Astrocyte of the cerebellum (primary cell): ENCODE results near the gene HS3ST6.

ENCODE experiments used
- DNase-seq: peaks from one replicate; pipeline ENCODE4 v3.0.0-alpha.2; 2011; ENCODE audit warnings: low read depth
- H3K4me3 ChIP-seq: 2 replicates; pipeline ENCODE4 v1.5.1; 2011; ENCODE audit warnings: mild to moderate bottlenecking, low read depth, low read length, moderate library complexity
- in situ Hi-C: cut with HindIII; loops from 2 replicates; pipeline ENCODE4 v1.10.0; 2017; ENCODE audit warnings: low sequenced_read_pairs
- TF ChIP-seq, protein P1 (sequence below): IDR thresholded peaks from 2 replicates; pipeline ENCODE4 v1.5.1; 2012; ENCODE audit warnings: low read length, low read depth, moderate library complexity, mild to moderate bottlenecking; ENCODE audit errors: missing control alignments

HS3ST6 gene

DNA sequence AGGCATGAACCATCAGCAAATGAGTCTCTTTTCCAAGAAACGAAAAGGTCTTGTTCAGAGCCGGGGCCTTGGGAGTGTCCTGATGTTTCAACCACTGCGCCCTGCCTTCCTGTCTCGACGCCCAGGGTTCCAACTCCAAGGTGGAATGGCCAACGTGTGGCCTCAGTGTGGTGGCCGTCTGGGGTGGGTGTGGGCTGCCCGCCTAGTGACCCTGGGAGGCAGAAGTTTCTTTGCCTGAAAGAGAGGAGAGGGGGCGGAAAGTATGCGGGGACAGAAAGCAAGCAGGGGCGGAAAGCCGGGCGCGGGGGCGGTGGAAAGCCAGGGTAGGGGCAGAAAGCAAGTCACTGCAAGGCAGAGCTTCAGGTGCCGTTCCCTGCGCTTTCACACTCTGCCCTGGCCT, 20.7 kb upstream of the HS3ST6 start:
- DNase-seq = no peak
- TF ChIP-seq, protein P1, sequence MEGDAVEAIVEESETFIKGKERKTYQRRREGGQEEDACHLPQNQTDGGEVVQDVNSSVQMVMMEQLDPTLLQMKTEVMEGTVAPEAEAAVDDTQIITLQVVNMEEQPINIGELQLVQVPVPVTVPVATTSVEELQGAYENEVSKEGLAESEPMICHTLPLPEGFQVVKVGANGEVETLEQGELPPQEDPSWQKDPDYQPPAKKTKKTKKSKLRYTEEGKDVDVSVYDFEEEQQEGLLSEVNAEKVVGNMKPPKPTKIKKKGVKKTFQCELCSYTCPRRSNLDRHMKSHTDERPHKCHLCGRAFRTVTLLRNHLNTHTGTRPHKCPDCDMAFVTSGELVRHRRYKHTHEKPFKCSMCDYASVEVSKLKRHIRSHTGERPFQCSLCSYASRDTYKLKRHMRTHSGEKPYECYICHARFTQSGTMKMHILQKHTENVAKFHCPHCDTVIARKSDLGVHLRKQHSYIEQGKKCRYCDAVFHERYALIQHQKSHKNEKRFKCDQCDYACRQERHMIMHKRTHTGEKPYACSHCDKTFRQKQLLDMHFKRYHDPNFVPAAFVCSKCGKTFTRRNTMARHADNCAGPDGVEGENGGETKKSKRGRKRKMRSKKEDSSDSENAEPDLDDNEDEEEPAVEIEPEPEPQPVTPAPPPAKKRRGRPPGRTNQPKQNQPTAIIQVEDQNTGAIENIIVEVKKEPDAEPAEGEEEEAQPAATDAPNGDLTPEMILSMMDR = no peak
- no peak overlapping the region for H3K4me3 ChIP-seq
- in situ Hi-C loops = no loop called here

DNA sequence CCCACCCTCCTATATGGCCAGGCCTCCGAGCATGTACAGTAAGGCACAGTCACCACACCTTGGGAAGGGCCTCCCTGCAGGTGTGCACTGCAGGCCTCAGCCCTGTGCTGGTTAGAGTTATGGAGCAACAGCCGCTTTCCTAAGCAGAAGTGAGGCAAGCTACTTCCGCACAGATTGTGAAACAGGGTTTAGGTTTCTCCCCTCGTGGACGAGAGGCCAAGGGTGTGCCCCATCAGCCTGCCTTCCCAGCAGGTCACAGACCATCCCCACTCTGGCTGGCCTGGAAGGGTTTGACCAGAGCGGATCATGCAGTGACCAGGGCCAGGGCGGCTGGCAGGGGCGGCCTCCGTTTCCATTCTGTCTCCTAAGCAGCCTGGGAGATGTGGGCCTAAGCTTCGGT, 20.1 kb upstream of the HS3ST6 start:
- in situ Hi-C loops = no loop called here
- no peak overlapping the region for H3K4me3 ChIP-seq
- DNase-seq = no peak
- TF ChIP-seq, protein P1 = no peak

DNA sequence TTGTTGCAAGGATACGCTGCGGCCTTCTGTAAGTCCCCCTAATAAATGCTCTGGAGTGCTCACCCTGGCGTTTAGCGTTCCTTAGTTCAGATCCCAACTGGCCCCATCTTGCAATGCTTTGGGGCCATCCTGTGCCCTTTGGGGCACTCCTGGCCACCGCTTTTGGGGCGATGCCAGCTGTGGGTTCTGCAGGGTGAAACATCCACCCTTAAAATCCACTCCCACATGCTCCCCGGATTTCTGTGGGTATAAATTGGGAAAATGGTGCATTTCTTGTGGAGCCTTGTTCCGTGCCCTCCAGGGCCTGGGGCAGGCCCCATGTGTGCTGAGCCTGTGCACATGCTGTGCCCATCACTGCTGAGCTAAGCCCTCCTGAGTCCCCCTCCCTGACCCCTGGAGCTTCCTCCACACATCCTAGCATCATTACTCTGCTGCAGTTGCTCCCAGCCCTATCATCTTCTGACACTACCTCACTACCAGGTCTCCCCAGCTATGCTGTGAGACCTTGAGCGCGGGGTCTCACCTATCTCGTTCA, 18.8 kb upstream of the HS3ST6 start:
- in situ Hi-C loops = no loop called here
- TF ChIP-seq, protein P1 = no peak
- H3K4me3 ChIP-seq = no peak overlapping the region
- no peak for DNase-seq

DNA sequence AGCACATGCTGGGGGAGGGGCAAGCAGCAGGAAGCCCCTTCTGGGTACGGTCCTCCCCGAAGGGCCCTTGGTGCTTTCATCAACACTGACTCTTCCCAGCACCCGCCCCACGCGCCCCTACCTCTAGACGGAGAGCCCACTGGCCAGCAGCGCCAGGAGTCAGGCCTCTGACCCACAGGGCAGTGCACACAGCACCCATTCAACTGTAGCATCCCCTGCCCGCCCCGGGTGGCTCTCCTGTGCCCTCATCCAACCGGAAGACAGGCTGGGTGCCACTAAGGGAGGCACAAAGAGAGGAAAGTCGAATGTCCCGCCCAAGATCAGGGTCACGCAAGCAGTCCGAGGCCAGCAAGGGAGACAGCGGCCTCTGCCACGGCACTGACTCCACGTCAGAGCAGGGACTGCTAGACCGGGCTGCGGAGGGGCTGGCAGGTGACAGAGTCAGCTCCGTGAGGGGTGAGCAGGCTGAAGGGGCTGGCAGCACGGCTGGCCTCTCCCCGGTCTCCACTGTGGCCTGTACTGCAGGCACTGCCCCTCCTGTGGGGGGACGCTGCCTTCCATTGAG, 15.0 kb upstream of the HS3ST6 start:
- TF ChIP-seq, protein P1 = no peak
- H3K4me3 ChIP-seq = no peak overlapping the region
- DNase-seq = no peak
- in situ Hi-C loops = no loop called here

DNA sequence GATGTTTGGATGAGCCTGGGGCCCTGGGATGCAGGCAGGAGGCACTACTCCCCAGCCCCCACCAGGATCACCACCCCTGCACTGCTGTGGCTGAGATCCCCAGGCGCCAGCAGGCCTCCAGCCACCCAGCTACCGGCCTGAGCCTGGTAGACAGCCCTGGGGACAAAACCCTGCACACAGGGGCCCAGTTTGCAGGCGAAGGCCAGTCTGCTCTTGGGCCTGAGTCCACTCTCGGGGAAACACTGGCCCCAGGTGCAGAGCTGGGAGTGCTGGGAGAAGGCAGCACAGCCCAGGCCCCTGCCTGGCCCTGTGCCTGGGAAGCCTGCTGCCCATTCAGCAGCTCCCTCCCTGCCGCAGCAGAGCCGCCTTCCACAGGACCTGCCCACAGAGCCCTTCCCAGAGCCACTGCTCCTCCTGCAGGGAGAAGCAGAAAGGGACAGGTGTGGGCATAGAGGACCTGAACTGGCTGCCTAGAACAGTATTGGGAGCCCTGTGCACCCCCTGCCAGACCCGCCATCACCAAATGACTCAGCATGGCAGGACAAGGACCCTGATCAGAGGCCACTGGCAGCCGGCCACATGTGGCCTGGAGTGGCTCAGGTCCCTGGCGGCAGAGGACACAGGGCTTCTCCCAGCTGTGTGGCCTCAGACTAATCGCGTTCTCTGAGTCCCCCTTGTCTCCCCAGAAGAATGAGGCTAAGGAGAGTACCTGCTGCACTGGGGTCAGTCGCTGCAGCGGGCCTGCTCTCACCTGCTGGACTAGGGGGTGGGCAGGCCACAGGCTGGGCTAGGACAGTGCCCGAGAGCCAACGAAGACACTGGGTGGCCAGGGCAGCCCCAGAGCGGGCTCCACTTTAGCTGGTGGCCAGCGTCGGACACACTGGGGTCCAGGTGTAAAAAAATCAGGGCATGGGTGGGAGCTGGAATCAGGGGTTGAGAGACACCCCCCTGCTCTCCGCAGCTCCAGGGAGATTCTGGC, 14.1 kb upstream of the HS3ST6 start:
- TF ChIP-seq, protein P1 = peak; percentile 12
- in situ Hi-C loops = no loop called here
- no peak overlapping the region for H3K4me3 ChIP-seq
- DNase-seq = no peak

DNA sequence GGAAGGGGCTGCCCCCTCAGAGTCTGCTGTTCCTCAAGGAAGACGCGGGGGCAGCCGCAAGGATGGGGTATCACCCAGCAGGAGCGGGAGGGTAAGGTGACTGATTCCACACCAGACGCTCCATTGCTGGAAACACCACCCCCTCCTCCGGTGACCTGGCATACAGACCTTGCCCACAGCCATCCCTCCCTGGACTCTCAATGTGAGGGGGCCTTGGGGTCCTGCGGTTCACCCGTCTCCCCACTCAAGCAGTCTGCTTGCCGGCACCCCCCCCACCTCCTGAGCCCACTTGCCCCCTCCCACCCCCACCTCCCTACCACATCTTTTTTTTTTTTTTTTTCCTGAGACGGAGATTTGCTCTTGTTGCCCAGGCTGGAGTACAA, 12.1 kb upstream of the HS3ST6 start:
- H3K4me3 ChIP-seq = no peak overlapping the region
- in situ Hi-C loops = no loop called here
- no peak for DNase-seq
- TF ChIP-seq, protein P1 = no peak
